Measurements from ENCODE around the gene ARSK. TPM values are rescaled to one million over a fixed set of nuclear protein-coding genes. Genes with fewer than 3 reads are reported as not detected.
A peak's percentile ranks its signal among the peaks of the same experiment; 100 is the strongest.

The ARSK gene
- total and polyA plus RNA-seq, 2 of the 13 experiments (the other 11 are each of a cell fraction or from before 2014, with no cell fraction given) = 7.9 TPM

GRCh38 chr5:95620870-95621838 is 66.3 kb downstream of the ARSK start (continued):
- TF ChIP-seq ETS1 (CRISPR knock-in tag; IDR thresholded peaks at IDR 0.05) = no peak
- TF ChIP-seq ZNF556 (CRISPR knock-in tag; IDR thresholded peaks at IDR 0.05; ENCODE audit: borderline replicate concordance) = peak; percentile 16; the same call in 1 of the 2 replicates
- TF ChIP-seq ONECUT2 (CRISPR knock-in tag; IDR thresholded peaks at IDR 0.05) = no peak
- TF ChIP-seq ZFP82 (CRISPR knock-in tag; IDR thresholded peaks at IDR 0.05; ENCODE audit: borderline replicate concordance) = no peak
- no peak for TF ChIP-seq SRSF1 (optimal IDR thresholded peaks at IDR 0.05; ENCODE audit: low read depth, low read length)
- peak; percentile 72; the same call in 1 of the 2 replicates for TF ChIP-seq TEAD2 (CRISPR knock-in tag; IDR thresholded peaks at IDR 0.05)
- no peak for TF ChIP-seq SMAD9 (CRISPR knock-in tag; IDR thresholded peaks at IDR 0.05)
- no peak for TF ChIP-seq SMC3 (IDR thresholded peaks at IDR 0.05; ENCODE audit: low read length)
- 0 out of 2 replicates have a peak, but pooled peaks have one; percentile 64 for TF ChIP-seq ZNF766 (CRISPR knock-in tag; IDR thresholded peaks at IDR 0.05; ENCODE audit: borderline replicate concordance)
- no peak for TF ChIP-seq MIER3 (CRISPR knock-in tag; IDR thresholded peaks at IDR 0.05; ENCODE audit: borderline replicate concordance)
- 0 out of 4 replicates have a peak, but pooled peaks of 1 of the 2 experiments have one; percentile 29 for TF ChIP-seq ATF4 (CRISPR knock-in tag; IDR thresholded peaks at IDR 0.05)
- peak; percentile 40; the same call in 1 of the 2 replicates for TF ChIP-seq ZNF143 (CRISPR knock-in tag; IDR thresholded peaks at IDR 0.05)
- TF ChIP-seq MAFK (conservative IDR thresholded peaks at IDR 0.05 in 1 of 2, IDR thresholded peaks at IDR 0.05 in 1 of 2; ENCODE audit: low read length in 2 of 2) = no peak
- TF ChIP-seq THRA (CRISPR knock-in tag; IDR thresholded peaks at IDR 0.05; ENCODE audit: borderline replicate concordance) = no peak
- TF ChIP-seq RAD21 (CRISPR knock-in tag; IDR thresholded peaks at IDR 0.05) = no peak
- TF ChIP-seq ZNF564 (CRISPR knock-in tag; IDR thresholded peaks at IDR 0.05) = 0 out of 2 replicates have a peak, but pooled peaks have one; percentile 18
- TF ChIP-seq ZNF30 (CRISPR knock-in tag; IDR thresholded peaks at IDR 0.05) = 0 out of 2 replicates have a peak, but pooled peaks have one; percentile 69
- no peak for TF ChIP-seq ZNF780A (CRISPR knock-in tag; IDR thresholded peaks at IDR 0.05)
- peak; percentile 88 for TF ChIP-seq HNRNPLL (IDR thresholded peaks at IDR 0.05; ENCODE audit: low read depth, low read length, poor library complexity, severe bottlenecking)
- TF ChIP-seq ATM (IDR thresholded peaks at IDR 0.05; ENCODE audit: borderline replicate concordance) = no peak
- 0 out of 2 replicates have a peak, but pooled peaks have one; percentile 21 for TF ChIP-seq ZBTB26 (CRISPR knock-in tag; IDR thresholded peaks at IDR 0.05; ENCODE audit: borderline replicate concordance)
- no peak for TF ChIP-seq ZNF282 (IDR thresholded peaks at IDR 0.05; ENCODE audit: partially characterized antibody)
- TF ChIP-seq HOXA3 (CRISPR knock-in tag; IDR thresholded peaks at IDR 0.05) = peak; percentile 11; the same call in 1 of the 2 replicates

Data from HepG2 (cell line).